ENCODE measurements around the gene TCEA3. TPM values are rescaled to one million over a fixed set of nuclear protein-coding genes. Genes with fewer than 3 reads are reported as not detected.

The TCEA3 gene
- total and polyA plus RNA-seq, 2 of the 4 experiments (the other 2 are of a cell fraction) = 3.0 to 6.3 TPM

GRCh38 chr1:23395849-23396248 is 28.7 kb downstream of the TCEA3 start:
- Histone ChIP-seq H3K79me1 (ENCODE audit: low read depth in 1 of 2, low read length in 2 of 2) (peaks cover 0 to 15% of the 10 kb centered on the region in 2 experiments; a peak in 2 of 4 replicates), H3K4me1 (ENCODE audit: control insufficient read depth, insufficient read depth, low read length) (peaks cover 21% of the 10 kb centered on the region), H3K27me3 (ENCODE audit: control insufficient read depth, insufficient read depth, low read length) (no peaks in the 10 kb centered on the region), H2BK15ac (ENCODE audit: low read depth, low read length) (no peak overlapping the region), H2BK5ac (ENCODE audit: low read depth, low read length, poor library complexity, severe bottlenecking) (no peak overlapping the region), H3K56ac (ENCODE audit: extremely low read depth, insufficient read depth, low read length) (no peak overlapping the region), H4K5ac (ENCODE audit: low read depth, low read length) (no peak overlapping the region), H2BK120ac (ENCODE audit: low read depth, low read length) (no peak overlapping the region), H2AK9ac (replicated peaks; ENCODE audit: low read depth, low read length, poor library complexity) (no peak overlapping the region), H3K9me3 (ENCODE audit: control insufficient read depth, insufficient read depth, low read length) (no peaks in the 10 kb centered on the region), H4K91ac (ENCODE audit: insufficient read depth, low read depth, low read length) (no peak overlapping the region), H3K4me2 (ENCODE audit: low read depth, low read length) (no peak overlapping the region), H3K9ac (ENCODE audit: low read depth, low read length) (no peak overlapping the region), H3K14ac (replicated peaks; ENCODE audit: low read depth, low read length) (no peak overlapping the region), H4K20me1 (ENCODE audit: insufficient read depth, low read length) (0 out of 2 replicates have a peak, but pooled peaks cover 7% of the 10 kb centered on the region), H3K9me1 (ENCODE audit: insufficient read depth, low read length) (peaks cover 30% of the 10 kb centered on the region), H2BK20ac (ENCODE audit: low read depth, low read length) (no peak overlapping the region; the same call in 1 of the 2 replicates), H3K23ac (ENCODE audit: low read depth, low read length) (no peak overlapping the region), H3K18ac (ENCODE audit: low read depth, low read length) (no peak overlapping the region), H3K27ac (ENCODE audit: insufficient read depth, low read length) (no peak overlapping the region), H3K36me3 (ENCODE audit: control insufficient read depth, insufficient read depth, low read length) (no peaks in the 10 kb centered on the region), H4K8ac (ENCODE audit: low read depth in 2 of 2, low read length in 2 of 2) (no peak overlapping the region), H2AK5ac (ENCODE audit: low read depth, low read length) (no peak overlapping the region), H2AFZ (replicated peaks; ENCODE audit: low read length, poor library complexity) (no peak overlapping the region), H3K4ac (ENCODE audit: low read depth, low read length) (no peak overlapping the region), H3K4me3 (ENCODE audit: insufficient read depth, low read depth, low read length) (no peak overlapping the region)
- no TSS peak for BruUV-seq (replicated peaks)
- ATAC-seq (ENCODE audit: low read depth) = no peak
- POLR2A ChIA-PET (ENCODE audit: unreplicated experiment) = interaction anchor here (1.4 kb wide), 1 partner anchor 8 kb away, joined by 19 read pairs; no protein-coding TSS in a partner anchor
- in situ Hi-C loops (cut with MboI; ENCODE audit: low sequenced_read_pairs) = no loop called here
- 82% methylated on average over 3 of the region's 4 CpGs; no CpG with 5 or more reads in 1 of the 2 experiments for WGBS, 2 experiments (ENCODE audit: extremely low coverage in 2 of 2, insufficient read length in 1 of 2)
- intact Hi-C loops (cut with micrococcal nuclease) = no loop called here
- CTCF ChIA-PET = no interaction called here
- dilution Hi-C loops (cut with HindIII; ENCODE audit: low sequenced_read_pairs, unreplicated experiment) = no loop called here
- TF ChIP-seq CTCF (conservative IDR thresholded peaks at IDR 0.05; ENCODE audit: low read depth, low read length) (no peak), MAFK (IDR thresholded peaks at IDR 0.05; ENCODE audit: low read depth, low read length) (peak; percentile 34; the same call in 1 of the 2 replicates)
- DNase-seq = no peak

All from IMR-90 (cell line).